Mucosa of rectum (tissue), 2 donors: Measurements from ENCODE around the gene TMEM271.

ENCODE experiments used
- H3K27ac ChIP-seq, 2 donors: one replicate each; pipeline ENCODE4 v1.7.0; 2013; ENCODE audit warnings: inconsistent platforms in 2 of 2, low read depth in 2 of 2, low read length in 2 of 2
- H3K27me3 ChIP-seq, 2 donors: one replicate each; pipeline ENCODE4 v1.7.0; 2013; ENCODE audit warnings: low read length in 2 of 2; ENCODE audit not compliant: control insufficient read depth in 2 of 2, insufficient read depth in 2 of 2
- H3K36me3 ChIP-seq, 2 donors: one replicate each; pipeline ENCODE4 v1.7.0; 2013; ENCODE audit warnings: low read length in 2 of 2; ENCODE audit not compliant: control insufficient read depth in 2 of 2, insufficient read depth in 2 of 2
- H3K4me1 ChIP-seq, 2 donors: one replicate each; pipeline ENCODE4 v1.7.0; 2013; ENCODE audit warnings: low read length in 2 of 2, mild to moderate bottlenecking in 1 of 2; ENCODE audit not compliant: control insufficient read depth in 2 of 2, insufficient read depth in 2 of 2
- H3K4me3 ChIP-seq, 2 donors: one replicate each; pipeline ENCODE4 v1.7.0; 2013; ENCODE audit warnings: low read length in 2 of 2
- H3K9ac ChIP-seq, 2 donors: one replicate each; pipeline ENCODE4 v1.7.0; 2013; ENCODE audit warnings: low read length in 2 of 2, low read depth in 1 of 2, mild to moderate bottlenecking in 1 of 2
- H3K9me3 ChIP-seq, 2 donors: one replicate each; pipeline ENCODE4 v1.7.0; 2013; ENCODE audit warnings: low read length in 2 of 2; ENCODE audit not compliant: control insufficient read depth in 2 of 2
- donor health status: healthy.
- donor health status: Normal muscosa, but diverticular disease.

The TMEM271 gene

GRCh38 chr4:608236-608635, 32.1 kb upstream of the TMEM271 start:
- Histone ChIP-seq H3K4me1 (no peaks in the 10 kb centered on the region), H3K27me3 (peaks cover 4 to 5% of the 10 kb centered on the region in 2 donors), H3K9me3 (no peaks in the 10 kb centered on the region), H3K27ac (no peak overlapping the region), H3K36me3 (no peaks in the 10 kb centered on the region), H3K9ac (no peak overlapping the region), H3K4me3 (no peak overlapping the region)

DNA sequence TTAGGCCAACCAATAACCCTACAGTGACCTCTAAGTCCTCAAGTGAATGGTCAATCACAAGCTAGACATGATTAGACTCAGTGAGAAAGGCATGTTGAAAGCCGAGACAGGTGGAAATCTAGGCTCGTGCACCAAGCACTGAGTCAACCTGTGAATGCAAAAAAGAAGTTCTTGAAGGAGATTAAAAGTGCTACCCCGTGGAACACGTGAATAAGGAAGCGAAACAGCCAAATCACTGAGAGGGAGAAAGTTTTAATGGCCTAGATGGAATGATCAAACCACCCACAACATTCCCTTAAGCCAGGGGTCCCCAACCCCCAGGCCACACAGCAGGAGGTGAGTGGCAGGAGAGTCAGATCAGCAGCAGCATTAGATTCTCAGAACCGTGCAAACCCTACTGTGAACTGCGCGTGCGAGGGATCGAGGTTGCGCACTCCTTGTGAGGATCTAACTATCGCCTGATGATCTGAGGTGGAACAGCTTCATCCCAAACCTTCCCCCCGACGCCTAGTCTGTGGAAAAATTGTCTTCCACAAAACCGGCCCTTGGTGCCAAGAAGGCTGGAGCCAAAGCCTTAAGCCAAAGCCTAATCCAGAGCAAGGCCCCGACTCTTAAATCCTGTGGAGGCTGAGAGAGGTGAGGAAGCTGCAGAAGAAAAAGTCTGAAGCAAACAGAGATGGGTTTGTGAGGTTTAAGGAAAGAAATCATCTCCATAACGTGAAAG, 29.8 kb upstream of the TMEM271 start:
- Histone ChIP-seq H3K27ac (no peak overlapping the region), H3K27me3 (peaks cover 4 to 5% of the 10 kb centered on the region in 2 donors)

GRCh38 chr4:604131-604530, 28.0 kb upstream of the TMEM271 start:
- Histone ChIP-seq H3K36me3 (no peaks in the 10 kb centered on the region), H3K9ac (no peak overlapping the region), H3K4me1 (no peaks in the 10 kb centered on the region), H3K27ac (no peak overlapping the region), H3K4me3 (no peak overlapping the region), H3K27me3 (peaks cover 0 to 4% of the 10 kb centered on the region in 2 donors), H3K9me3 (no peaks in the 10 kb centered on the region)

More for the DNA sequence above, 29.8 kb upstream of the TMEM271 start:
- Histone ChIP-seq H3K4me1 (no peaks in the 10 kb centered on the region), H3K9ac (no peak overlapping the region), H3K9me3 (no peaks in the 10 kb centered on the region), H3K4me3 (no peak overlapping the region), H3K36me3 (no peaks in the 10 kb centered on the region)

GRCh38 chr4:602559-602942, 26.5 kb upstream of the TMEM271 start:
- H3K36me3 ChIP-seq = no peaks in the 10 kb centered on the region
- H3K9me3 ChIP-seq = no peaks in the 10 kb centered on the region
- no peak overlapping the region for H3K27ac ChIP-seq
- no peaks in the 10 kb centered on the region for H3K27me3 ChIP-seq
- no peaks in the 10 kb centered on the region for H3K4me1 ChIP-seq
- H3K9ac ChIP-seq = no peak overlapping the region
- H3K4me3 ChIP-seq = no peak overlapping the region

- no peaks in the 10 kb centered on the region for H3K4me1 ChIP-seq
- H3K27me3 ChIP-seq = no peaks in the 10 kb centered on the region
- H3K9me3 ChIP-seq = no peaks in the 10 kb centered on the region
- H3K27ac ChIP-seq = no peak overlapping the region
- no peak overlapping the region for H3K4me3 ChIP-seq
- no peaks in the 10 kb centered on the region for H3K36me3 ChIP-seq
- H3K9ac ChIP-seq = no peak overlapping the region
Measured at GRCh38 chr4:601612-602558, 25.8 kb upstream of the TMEM271 start.

DNA sequence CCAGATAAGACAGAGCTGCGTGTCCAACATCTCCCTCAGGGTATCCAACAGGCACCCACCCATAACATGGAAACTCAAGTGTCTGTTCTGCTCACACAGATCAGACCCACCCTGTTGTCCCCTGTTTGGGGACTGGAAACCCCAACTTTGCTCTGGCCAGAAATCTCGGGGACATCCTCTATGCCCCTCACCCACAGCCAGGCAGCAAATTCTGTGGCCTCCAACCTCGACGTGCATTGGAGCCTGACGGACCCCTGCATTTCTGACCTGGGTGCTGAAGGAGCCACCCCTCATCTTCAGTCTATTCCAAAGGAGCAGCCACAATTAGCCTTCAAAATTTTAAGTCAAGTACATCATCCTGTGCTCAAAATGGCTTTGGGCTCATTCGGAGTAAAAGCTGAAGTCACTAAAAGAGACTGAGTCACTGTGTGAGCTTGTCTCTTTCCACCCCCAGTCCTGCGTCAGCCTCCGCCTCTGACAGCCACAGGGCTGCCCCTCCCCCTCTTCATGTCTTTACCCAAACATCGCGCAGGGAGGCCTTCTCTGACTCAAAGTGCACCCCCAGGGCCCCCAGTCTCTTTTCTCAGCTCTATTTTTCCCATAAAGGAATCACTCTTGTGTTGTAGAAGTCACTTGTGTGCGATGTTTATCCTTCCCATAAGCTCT, 24.9 kb upstream of the TMEM271 start:
- Histone ChIP-seq H3K9ac (no peak overlapping the region), H3K36me3 (no peaks in the 10 kb centered on the region), H3K27ac (no peak overlapping the region), H3K4me3 (no peak overlapping the region), H3K4me1 (no peaks in the 10 kb centered on the region), H3K27me3 (no peaks in the 10 kb centered on the region), H3K9me3 (no peaks in the 10 kb centered on the region)

DNA sequence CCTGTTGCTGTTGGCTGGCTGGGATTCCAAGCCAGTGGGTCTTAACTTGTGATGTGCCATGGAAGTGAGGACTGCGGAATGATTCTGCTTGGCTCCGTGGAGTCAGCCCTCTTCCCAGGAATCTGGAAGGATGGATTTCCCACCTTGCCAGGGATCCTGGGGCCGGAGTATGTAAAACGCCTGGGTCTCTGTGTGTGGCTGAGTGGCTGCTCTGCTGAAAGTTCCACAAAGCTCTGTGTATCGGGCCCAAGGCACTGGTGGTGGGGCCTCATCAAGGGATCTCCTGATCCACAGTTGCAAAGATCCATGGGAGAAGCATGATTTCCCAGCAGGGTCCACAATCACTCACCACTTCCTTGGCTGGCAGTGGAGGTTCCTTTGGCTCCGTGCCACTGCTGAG, 24.1 kb upstream of the TMEM271 start:
- Histone ChIP-seq H3K4me1 (no peaks in the 10 kb centered on the region), H3K9ac (no peak overlapping the region), H3K9me3 (no peaks in the 10 kb centered on the region), H3K27me3 (no peaks in the 10 kb centered on the region), H3K27ac (no peak overlapping the region), H3K36me3 (no peaks in the 10 kb centered on the region), H3K4me3 (no peak overlapping the region)

DNA sequence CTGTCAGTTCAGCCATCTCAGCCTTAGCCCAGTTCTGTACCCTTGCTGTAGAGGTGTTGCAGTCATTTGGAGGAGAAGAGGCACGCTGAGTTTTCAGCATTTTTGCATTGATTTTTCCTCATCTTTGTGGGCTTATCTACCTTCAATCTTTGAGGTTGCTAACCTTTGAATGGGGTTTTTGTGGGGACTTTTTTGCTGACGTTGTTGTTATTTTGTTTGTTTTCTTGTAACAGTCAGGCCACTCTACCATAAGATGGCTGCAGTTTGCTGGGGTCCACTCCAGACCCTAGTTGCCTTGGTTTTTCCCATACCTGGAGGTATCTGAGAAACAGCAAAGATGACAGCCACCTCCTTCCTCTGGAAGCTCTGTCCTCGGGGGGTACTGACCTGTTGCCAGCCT, 22.8 kb upstream of the TMEM271 start:
- no peaks in the 10 kb centered on the region for H3K27me3 ChIP-seq

DNA sequence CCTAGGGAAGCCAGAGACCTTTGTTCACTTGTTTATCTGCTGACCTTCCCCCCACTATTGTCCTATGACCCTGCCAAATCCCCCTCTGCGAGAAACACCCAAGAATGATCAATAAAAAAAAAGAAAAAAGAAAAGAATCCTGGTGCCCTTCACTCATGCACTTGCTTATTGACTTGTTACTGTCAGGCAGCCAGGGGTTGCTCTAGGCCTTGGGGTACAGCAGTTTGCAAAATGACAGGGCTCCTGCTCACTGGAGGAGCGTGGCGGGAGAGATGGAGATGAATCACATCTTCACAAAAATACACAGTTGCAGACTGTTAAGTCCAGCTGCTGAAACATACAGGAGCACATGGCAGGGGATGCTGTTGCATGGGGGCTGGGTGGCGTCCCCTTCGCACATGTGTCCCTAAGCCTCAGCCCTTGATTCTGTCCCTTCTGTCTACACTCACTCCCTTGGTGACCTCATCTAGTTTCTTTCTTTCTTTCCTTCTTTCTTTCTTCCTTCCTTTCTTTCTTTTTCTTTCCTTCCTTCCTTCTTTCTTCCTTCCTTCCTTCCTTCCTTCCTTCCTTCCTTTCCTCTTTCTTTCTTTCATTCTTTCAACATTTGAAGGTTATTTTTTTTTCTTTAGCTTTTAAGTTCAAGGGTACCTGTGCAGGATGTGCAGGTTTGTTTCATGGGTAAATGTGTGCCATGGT, 16.9 kb upstream of the TMEM271 start:
- H3K9me3 ChIP-seq = no peaks in the 10 kb centered on the region
- peaks cover 0 to 3% of the 10 kb centered on the region in 2 donors for H3K27me3 ChIP-seq
- no peaks in the 10 kb centered on the region for H3K36me3 ChIP-seq
- no peaks in the 10 kb centered on the region for H3K4me1 ChIP-seq
- H3K9ac ChIP-seq = no peak overlapping the region
- no peak overlapping the region for H3K4me3 ChIP-seq
- no peak overlapping the region for H3K27ac ChIP-seq

More for the DNA sequence above, 22.8 kb upstream of the TMEM271 start:
- Histone ChIP-seq H3K9ac (no peak overlapping the region), H3K36me3 (no peaks in the 10 kb centered on the region), H3K4me1 (no peaks in the 10 kb centered on the region), H3K4me3 (no peak overlapping the region), H3K9me3 (no peaks in the 10 kb centered on the region), H3K27ac (no peak overlapping the region)
